Measurements from ENCODE around the gene DPH1. TPM values are rescaled to one million over a fixed set of nuclear protein-coding genes. Genes with fewer than 3 reads are reported as not detected.
"Not testable (repeated sequence)": the region's sequence is repeated elsewhere in the genome, so short reads cannot be mapped to it uniquely, and the experiment has no call there.

The DPH1 gene
- polyA plus RNA-seq (ENCODE audit: insufficient read length in 3 of 3) = 10 to 100 TPM; 34.9 to 36.0 (median 35.9) TPM

DNA sequence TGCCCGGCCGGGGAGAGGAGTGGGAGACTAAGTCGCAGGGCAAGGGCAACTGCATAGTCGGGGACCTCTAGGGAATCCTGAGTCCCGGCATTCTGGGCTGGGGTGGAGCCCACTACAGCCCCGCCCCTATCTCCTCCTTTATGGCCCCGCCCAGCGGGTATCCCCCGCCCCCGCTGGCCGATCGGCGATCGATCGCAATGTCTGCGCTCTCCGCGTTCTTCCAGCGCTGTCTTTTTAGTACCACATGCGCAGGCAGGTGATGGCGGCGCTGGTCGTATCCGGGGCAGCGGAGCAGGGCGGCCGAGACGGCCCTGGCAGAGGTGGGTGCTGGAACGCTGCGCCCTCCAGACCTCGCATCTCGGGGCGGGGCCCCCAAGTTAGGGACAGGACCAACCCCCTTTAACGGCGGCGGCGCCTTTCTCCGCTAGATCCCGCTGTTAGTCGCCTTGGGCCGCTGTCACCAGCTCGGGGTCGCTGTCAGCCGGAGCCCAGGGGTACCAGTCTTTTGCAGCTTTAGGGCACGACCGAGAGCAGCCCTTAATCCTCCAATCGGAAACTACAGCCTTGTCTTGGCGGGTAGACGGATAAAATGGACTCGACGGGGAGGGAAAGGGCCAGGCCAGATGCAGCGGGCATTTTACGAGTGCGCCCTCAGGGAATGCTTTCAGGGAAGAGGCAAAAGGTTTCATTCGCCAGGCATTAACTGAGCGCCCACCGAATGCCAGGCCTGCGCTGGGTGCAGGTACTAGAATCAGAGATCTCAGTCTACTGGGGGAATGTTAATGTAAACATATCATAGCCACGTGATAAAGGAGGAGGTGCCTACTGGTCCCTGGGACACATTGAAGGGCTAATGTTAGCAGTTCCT is at the start of gene DPH1:
Gene DPH1, plus strand, starts transcription at position 243 of the 868 bp plus-strand sequence. Its CDS starts 17 bp downstream, at position 260.
- peak in 1 of 3 donors; percentile 62 for DNase-seq (ENCODE audit: low read depth in 3 of 3, low spot score in 2 of 3)

DNA sequence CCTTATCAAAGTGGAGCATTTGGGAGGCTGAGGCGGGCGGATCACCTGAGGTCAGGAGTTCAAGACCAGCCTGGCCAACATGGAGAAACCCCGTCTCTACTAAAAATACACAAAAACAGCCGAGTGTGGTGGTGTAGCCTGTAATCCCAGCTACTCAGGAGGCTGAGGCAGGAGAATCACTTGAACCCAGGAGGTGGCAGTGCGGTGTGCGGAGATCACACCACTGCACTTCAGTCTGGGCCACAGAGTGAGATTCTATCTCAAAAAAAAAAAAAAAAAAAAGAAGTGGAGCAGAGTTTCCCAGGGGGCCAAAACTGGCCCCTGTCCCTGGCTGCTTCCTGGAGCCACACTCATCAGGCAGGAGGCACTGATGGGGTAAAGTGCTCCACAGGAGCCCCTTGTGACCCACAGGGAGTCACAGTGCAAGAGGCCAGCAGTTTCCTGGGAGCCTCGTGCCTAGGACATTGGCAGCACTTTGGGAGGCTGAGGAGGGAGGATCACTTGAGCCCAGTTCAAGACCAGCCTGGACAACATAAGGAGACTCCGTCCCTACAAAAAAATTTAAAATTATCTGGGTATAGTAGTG is 49.2 kb upstream of the DPH1 start:
- DNase-seq (ENCODE audit: low read depth in 3 of 3, low spot score in 2 of 3) = no peak

DNA sequence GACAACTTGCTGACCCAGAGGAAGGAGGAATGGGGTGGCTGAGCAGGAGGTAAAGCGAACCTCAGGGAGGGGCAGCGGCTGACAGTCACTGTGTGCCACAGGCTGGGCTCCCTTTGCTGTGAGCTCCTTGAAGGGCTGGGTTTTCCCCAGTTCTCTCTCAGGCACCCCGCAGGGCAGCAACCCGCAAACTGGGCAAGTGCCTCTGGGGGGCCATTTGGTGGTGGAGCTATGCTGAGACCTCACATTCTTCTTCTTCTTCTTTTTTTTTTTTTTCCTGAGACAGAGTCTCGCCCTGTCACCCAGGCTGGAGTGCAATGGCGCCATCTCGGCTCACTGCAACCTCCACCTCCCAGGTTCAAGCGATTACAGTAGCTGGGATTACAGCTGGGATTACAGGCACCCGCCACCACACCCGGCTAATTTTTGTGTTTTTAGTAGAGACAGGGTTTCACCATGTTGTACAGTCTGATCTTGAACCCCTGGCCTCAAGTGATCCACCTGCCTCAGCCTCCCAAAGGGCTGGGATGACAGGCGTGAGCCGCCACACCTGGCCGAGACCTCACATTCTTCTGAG is 47.1 kb upstream of the DPH1 start:
- not testable (repeated sequence) for DNase-seq (ENCODE audit: low read depth in 3 of 3, low spot score in 2 of 3)

DNA sequence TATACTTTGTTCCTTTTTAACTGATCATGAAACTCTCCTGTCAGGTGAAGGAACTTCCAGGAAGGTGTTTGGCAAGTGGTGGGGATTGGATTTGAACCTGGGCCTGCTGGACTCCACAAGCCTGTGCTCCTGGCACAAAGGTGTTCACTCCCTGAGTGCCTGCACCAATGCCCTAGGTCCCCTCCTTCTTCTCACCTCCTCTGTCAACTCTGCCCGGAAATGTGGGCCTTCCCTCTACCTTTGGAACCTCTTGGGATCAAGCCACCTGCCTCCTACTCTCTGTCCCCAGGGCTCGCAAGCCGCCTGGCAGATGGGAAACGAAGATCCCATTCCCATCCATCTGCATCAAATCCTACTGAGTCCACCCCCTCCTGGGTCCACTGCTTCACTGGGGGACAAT is 44.9 kb upstream of the DPH1 start:
- no peak for DNase-seq (ENCODE audit: low read depth in 3 of 3, low spot score in 2 of 3)

DNA sequence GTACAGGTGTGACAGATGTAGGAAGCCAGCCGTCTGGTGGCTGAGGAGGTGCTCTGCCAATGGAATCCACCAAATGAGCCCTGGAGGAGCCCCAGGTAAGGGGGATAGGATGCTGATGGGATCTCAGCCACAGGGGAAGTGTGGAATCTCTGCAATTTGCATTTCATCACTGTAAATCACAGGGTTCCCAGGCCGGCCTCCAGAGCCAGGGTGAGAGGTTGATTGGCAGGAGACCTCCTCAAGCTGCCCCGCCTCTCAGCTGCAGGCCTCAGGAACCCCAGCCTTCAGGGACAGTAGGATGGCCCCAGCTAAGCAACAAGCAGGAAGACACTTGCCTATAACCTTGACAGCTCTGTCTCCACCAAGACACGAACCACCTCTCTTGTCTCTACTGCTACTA is 44.3 kb upstream of the DPH1 start:
- no peak for DNase-seq (ENCODE audit: low read depth in 3 of 3, low spot score in 2 of 3)

DNA sequence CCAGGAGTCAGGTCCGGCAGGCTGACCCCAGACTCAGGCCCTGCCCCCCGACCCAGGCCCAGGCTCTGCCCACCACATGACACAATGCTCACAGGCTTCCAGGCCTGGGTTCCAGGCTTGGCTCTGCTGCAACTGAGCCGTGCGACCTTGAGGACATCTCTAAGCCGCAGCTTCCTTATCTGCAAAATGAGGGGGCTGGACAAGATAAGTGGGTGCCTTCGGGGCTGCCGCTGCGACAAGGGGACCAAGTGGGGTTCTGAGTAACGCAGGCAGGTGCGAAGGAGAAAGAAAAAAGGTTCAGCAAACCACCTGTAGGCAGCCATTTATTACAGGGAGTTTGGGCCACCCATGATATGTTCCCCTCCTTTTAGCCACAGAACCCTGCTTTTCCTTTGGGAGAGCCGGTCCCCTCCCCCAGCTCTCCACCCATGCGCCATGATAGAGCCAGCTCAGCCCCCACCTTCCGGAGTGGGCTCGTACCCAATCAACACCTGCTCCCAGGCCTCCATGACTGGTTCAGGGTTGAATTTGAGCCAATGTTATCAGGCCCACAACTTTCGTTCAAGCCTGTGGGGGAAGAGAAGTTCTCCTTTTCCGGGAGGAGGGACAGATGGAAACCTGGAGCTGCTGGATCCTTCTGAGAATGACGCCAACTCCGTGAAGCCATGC is 43.0 kb upstream of the DPH1 start:
- DNase-seq (ENCODE audit: low read depth in 3 of 3, low spot score in 2 of 3) = no peak

DNA sequence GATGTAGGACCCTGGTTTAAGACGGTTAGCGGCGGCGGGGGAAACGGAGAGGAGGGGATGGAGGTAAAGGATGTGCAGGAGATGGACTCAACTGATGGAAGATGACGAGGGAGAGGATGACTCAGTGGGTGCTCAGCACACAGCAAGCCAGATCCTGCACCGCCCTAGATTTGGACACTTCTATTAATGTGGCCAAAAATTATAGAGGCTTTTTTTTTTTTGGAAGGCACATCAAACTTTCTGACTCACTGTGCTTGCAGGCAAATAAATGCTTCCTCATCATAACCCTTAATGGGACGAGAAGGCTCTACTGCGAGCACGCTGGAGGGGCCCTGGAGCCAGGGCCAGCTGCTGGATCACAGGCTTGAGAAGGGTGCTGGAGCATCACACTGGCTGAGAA is 40.8 kb upstream of the DPH1 start:
- no peak for DNase-seq (ENCODE audit: low read depth in 3 of 3, low spot score in 2 of 3)

DNA sequence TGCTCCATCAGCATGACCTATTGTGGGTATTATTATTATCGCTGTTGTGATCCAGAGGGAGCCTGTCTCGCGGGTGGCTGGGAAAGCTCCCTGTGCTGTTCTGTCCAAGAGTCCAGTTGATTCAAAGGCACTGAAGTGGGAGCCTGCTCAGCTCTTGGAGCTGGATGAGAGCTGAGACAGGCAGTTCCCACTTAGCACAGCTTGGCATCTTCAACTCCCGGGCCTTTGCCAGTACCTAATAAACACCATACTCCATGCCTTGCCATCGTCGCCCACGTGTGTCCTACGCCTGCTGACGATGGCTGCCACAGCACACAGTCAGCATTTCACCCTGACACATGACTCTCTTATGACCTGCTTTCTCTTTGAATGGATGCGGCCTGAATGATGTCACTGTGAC is 37.4 kb upstream of the DPH1 start:
- DNase-seq (ENCODE audit: low read depth in 3 of 3, low spot score in 2 of 3) = no peak

DNA sequence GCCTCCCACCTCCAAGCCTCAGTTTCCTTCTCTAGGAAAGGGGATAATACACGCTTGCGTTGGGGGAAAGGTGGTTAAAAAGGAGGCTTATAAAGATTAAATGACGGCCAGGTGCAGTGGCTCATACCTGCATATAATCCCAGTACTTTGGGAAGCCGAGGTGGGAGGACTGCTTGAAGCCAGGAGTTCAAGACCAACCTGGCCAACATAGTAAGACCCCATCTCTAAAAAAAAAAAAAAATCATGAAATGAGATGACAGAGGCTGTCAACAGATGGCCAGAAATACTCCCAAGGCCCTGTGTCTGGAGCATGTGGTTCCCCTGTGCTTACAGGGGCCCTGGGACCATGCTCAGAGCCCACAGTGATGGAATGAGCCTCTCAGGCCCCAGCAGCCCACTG is 35.2 kb upstream of the DPH1 start:
- no peak for DNase-seq (ENCODE audit: low read depth in 3 of 3, low spot score in 2 of 3)

DNA sequence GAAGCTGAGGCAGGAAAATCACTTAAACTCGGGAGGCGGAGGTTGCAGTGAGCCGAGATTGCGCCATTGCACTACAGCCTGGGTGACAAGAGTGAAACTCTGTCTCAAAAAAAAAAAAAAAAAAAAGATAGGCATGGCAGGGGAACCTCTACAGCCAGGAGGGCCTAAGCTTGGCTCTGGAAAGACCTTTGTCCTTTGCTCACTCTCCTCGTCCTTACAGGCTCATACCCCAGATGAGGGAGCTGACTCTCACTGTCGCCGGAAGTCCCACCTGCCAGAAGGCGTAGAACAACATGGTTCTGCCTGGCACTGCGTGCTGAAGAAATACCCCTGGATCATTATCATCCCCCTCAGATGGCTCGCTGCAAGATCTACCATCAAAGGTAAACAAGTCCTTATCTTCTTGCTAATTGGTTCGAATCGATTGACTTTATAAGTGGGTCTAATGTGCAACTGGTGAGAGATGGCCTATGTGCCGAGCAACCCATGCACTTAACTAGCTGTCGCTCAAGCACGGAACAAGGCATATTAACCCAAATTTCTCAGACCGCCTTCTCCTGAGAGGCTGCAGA is 34.5 kb upstream of the DPH1 start:
- no peak for DNase-seq (ENCODE audit: low read depth in 3 of 3, low spot score in 2 of 3)

DNA sequence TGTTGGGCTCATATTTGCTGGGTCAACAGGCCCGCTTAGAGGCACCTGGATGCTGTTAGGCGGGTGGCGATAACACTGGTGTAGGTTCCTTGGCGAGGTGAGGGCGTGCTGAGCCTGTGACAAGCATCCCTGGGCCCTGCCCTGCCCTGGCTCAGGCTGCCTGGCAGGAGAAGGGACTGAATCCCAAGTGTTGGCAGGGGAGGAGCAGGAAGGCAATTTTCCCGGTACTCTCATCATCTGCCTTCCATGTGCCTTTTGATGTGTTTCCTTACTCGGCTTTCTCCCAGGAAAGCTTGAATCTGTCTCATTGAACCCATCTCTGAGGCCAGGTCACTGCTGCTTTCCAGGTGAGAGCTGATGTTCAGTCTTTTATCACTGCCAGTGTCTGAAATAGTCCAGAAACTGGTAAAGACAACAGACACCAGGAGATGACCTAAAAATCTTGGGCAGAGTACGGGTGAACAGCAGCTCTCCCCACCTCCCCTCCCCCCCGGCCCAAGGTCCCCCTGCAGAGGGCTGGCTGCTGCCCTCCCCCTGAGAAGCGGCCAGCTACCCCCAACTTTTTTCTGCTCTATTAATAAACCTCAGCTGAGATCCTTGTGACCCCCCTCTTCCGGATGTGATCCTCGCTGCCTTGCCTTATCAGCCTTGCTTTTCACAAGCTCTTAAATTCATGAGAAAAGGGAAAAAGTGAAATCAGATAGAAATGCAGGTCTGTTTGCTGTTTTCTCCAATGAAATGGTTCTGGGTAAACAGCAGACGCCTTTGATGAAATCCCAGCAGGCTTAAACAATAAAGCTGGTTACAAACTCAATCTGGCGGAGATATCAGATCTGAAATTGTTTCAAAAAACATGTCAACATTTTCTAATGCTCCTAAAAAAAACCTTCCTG is 33.8 kb upstream of the DPH1 start:
- DNase-seq (ENCODE audit: low read depth in 3 of 3, low spot score in 2 of 3) = no peak

DNA sequence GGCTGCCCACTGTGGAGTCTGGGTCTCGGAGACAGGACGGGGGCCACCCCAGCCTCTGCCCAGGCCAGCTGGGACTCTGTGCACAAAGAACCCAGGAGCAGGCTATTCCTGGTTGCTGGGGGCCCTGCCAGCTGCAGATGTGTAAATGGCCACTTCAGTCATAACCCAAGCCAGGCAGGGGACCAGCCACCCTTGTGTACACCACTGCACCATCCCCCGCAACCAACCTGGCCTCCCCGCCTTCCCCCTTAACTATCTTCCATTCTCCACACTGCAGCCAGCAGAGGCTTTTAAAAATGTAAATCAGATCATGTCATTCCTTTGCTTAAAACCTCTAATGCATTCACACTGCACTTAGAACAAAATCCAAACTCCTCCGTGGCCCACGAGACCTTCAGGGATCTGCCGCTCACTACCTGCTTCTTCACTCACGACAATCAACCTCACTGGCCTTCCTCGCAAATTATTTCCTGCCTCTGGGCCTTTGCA is 33.1 kb upstream of the DPH1 start:
- DNase-seq (ENCODE audit: low read depth in 3 of 3, low spot score in 2 of 3) = no peak

DNA sequence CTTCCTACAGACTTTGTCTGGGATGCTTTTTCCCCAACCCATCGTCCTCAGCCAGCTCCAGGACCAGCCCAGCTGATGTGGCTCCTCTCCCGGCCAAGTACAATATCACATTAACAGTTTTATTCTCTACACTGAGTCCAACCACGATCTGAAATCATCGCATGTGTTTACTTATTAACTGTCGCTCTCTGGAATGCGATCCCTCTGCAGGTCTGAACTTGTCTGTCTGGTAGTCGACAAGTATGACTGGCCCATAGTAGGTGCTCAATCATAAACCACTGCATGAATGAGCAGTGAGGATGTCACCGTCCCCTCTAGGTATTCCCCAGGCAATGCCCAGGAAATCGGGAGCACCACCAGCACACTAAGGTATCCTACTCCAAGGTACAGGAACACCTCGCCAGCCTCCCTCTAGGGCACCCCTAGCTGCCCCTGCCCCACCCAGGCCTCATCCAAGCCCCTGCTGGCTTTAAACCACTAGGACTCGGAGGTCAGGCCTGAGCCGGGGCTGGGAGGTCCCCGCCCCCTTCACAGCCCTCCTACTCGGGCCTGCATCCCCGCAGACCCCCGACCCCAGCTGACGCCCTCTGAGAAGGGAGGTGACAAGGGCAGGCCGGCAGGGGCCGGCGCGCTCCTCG is 32.5 kb upstream of the DPH1 start:
- no peak for DNase-seq (ENCODE audit: low read depth in 3 of 3, low spot score in 2 of 3)

DNA sequence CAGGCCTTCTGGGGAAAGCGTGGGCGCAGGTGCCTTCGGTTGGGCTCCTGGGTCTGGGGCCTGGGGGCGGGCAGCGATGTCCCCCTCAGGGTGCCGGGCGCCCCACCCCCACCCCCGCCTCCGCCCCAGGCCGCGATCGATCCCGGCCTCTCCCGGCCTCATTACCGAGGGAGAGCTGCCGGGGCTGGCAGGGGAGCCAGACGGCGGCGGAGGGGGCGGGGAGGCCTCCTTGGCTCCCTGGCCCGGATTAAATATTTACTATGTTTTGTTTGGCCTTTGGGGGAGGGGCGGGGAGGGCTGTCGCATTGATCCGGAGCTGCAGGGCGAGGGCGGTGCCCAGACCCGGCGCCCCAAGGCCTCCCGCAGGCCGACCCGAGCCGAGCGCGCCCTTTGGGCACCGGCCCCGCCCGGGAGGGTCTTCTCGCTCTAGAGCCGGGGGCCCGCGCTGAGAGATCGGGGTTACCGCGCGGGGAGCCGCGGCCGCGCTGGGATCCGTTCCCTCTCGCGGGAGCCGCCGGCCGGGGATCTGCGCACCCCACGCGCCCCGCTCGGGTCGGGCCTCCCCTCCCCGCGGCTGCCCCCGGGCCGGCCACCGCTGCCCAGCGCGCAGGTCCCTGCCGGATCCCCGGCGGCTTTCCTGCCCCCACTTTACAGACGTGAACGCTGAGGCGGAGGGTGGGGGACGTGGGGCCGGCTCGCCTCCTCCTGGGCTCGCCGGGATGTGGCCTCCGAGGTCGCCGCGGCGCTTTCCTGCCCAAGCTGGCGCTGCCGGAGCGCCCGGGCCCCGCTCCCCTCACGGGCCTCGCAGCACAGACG is 31.8 kb upstream of the DPH1 start:
- no peak for DNase-seq (ENCODE audit: low read depth in 3 of 3, low spot score in 2 of 3)

DNA sequence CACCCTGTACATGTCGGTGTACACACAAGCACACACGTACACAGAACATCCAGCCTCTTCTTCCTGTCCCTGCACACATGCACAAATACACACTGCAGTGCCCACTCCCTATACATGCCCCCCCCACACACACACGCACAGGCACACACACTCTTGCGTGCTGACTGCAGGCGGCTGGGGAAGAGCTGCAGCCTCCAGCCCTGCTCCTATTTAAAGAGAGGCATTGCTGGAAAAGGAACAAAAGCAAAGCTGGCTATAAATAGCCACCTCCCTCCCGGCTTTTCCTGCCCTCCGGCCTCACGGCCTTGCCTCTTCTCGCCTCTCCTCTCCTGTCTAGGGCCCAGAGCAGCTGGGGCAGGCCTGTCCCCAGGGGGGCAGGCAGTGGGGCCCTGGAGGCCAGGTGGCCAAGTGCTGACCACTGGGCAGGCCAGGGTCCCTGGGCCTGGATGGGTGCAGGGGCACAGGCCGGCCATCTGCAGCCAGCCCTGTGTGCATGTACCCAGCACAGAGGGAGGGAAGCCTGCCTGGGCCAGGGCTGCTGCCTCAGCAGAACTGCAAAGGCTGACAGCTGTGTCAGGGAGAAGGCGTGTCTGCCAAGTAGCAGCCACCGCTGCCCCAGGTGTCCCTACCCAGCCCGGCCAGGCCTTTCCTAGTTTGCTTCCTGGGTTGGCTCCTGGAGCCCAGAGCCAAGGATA is 30.2 kb upstream of the DPH1 start:
- DNase-seq (ENCODE audit: low read depth in 3 of 3, low spot score in 2 of 3) = no peak

DNA sequence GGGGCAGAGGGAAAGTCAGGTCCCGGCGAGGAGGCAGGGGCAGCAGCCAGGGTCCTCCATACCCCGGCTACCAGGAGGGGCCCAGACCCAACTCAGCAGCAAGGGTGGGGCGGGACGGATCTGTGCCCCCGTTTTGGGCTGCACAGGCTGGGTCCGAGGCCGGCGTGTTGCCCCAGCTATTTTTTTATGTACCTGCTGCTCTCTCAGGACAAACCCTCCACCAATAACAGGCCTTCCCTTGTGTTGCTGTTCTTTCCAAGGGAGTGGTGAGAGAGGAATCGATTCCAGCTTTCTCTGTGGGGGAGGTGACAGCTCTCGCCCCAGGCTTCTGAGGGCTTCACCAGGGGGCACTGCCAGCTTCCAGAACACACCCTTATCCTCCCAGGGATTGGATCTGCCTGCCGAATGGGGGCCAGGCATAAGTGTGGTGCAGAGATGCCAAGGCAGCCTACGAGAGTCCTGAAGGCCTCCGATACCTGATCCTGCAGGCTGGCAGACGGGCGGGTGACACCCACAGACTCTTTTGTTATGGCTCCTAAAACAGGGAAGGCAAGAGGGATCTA is 27.1 kb upstream of the DPH1 start:
- no peak for DNase-seq (ENCODE audit: low read depth in 3 of 3, low spot score in 2 of 3)

DNA sequence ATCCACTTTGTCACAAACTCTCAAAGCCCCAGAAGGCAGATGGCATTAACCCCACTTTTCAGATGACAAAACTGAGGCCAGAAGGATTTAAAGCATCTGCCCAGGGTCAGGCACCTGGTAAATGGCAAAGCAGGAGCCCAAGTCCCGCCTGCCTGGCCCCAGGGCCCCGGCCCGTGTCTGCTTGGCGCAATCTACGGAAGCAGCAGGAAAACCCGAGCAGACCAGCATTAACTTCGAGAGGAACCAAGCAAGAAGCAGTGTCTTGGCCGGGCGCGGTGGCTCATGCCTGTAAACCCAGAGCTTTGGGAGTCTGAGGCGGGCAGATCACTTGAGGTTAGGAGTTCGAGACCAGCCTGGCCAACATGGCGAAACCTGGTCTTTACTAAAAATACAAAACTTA is 26.4 kb upstream of the DPH1 start:
- no peak for DNase-seq (ENCODE audit: low read depth in 3 of 3, low spot score in 2 of 3)
